GM23248 (cell line): ENCODE data around the gene M1AP.

Experiments
- EZH2 ChIP-seq: fragments of 200-600 bp; sonication (generic); IDR thresholded peaks from 2 replicates; pipeline ENCODE4 v1.6.1; 2018; ENCODE audit warnings: antibody characterized with exemption, mild to moderate bottlenecking; ENCODE audit not compliant: insufficient read depth, poor library complexity, severe bottlenecking
- EZH2phosphoT487 ChIP-seq: fragments of 200-600 bp; sonication (generic); IDR thresholded peaks from 2 replicates; pipeline ENCODE4 v1.6.1; 2018; ENCODE audit warnings: antibody characterized with exemption, moderate library complexity, mild to moderate bottlenecking, low read depth; ENCODE audit not compliant: insufficient read depth

GRCh38 chr2:74675090-74675489, 27.0 kb upstream of the M1AP start:
- TF ChIP-seq EZH2phosphoT487, result no peak
- TF ChIP-seq EZH2, result no peak
